ENCODE data around the gene ARMC9.

Gene ARMC9

DNA sequence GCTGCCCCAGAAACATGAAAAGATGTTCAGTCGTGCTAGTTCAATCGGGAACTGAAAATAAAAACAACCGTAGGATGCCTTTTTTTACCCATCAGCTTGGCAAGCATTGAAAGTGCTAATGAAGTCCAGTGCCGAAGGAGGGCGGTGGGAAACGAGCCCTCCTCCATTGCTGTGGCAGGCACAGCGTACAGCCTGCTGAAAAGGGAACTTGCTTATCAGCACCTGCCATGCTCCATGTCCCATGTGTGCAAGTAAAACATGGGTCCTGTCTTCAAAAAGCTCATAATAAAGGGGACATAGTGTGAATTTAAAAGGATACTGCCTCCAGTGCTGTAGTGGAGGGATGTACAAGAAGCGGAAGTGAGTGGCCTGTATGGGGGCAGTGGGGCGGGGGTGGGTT, 82.4 kb downstream of the ARMC9 start:
- peaks cover 8% of the 10 kb centered on the region for H3K36me3 ChIP-seq (ENCODE audit: control insufficient read depth, insufficient read depth, low read length)
- no peak overlapping the region for H3K9ac ChIP-seq (ENCODE audit: low read depth, low read length)
- H3K9me3 ChIP-seq (ENCODE audit: control insufficient read depth, insufficient read depth, low read length): no peaks in the 10 kb centered on the region
- no peaks in the 10 kb centered on the region for H3K27me3 ChIP-seq (ENCODE audit: control insufficient read depth, insufficient read depth, low read length)
- no peaks in the 10 kb centered on the region for H3K4me1 ChIP-seq (ENCODE audit: control insufficient read depth, insufficient read depth, low read length)
- no peak overlapping the region for H3K4me3 ChIP-seq (ENCODE audit: low read depth, low read length)

DNA sequence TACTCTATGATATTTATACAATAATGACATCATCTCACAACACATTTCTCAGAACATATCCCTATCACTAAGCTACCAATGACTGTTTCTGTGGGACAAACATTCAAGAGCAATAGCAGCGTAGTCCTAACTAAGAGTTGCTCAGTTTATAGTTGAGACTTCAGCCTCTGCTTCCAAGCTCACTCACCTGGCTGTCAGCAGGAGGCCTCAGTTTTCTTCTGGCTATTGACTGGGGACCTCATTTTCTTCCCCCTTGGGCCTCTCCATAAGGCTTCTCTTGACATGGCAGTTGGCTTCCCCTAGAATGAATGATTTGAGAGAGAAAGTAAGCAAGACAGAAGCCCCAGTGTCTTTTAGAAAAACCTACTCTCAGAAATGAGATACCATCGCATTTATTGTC, 85.9 kb downstream of the ARMC9 start:
- no peaks in the 10 kb centered on the region for H3K27me3 ChIP-seq (ENCODE audit: control insufficient read depth, insufficient read depth, low read length)
- peaks cover 10% of the 10 kb centered on the region for H3K36me3 ChIP-seq (ENCODE audit: control insufficient read depth, insufficient read depth, low read length)
- no peak overlapping the region for H3K9ac ChIP-seq (ENCODE audit: low read depth, low read length)
- H3K4me3 ChIP-seq (ENCODE audit: low read depth, low read length): no peak overlapping the region
- H3K4me1 ChIP-seq (ENCODE audit: control insufficient read depth, insufficient read depth, low read length): no peaks in the 10 kb centered on the region
- H3K9me3 ChIP-seq (ENCODE audit: control insufficient read depth, insufficient read depth, low read length): no peaks in the 10 kb centered on the region

DNA sequence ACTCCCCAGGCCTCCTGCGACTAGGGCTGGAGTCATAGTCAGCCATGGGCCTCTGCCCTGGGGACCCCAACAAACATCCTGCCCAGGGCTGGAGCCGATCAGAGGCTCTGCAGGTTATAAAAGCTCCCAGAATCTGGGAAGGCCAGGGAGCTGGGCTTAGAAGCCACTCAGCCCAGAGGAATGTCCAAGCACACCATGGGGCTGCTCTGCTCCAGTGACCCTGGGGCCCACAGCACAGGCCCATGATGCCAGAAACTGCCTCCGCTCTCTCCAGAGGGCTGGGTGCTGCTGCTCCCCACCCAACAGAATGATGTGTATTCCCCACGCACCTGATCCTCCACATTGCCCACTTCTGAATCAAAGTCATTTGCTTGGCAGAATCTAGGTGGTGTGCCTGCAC, 88.5 kb downstream of the ARMC9 start:
- H3K9me3 ChIP-seq (ENCODE audit: control insufficient read depth, insufficient read depth, low read length): no peaks in the 10 kb centered on the region
- no peaks in the 10 kb centered on the region for H3K4me1 ChIP-seq (ENCODE audit: control insufficient read depth, insufficient read depth, low read length)
- no peak overlapping the region for H3K4me3 ChIP-seq (ENCODE audit: low read depth, low read length)
- no peaks in the 10 kb centered on the region for H3K27me3 ChIP-seq (ENCODE audit: control insufficient read depth, insufficient read depth, low read length)
- H3K9ac ChIP-seq (ENCODE audit: low read depth, low read length): no peak overlapping the region
- H3K36me3 ChIP-seq (ENCODE audit: control insufficient read depth, insufficient read depth, low read length): peaks cover 6% of the 10 kb centered on the region

DNA sequence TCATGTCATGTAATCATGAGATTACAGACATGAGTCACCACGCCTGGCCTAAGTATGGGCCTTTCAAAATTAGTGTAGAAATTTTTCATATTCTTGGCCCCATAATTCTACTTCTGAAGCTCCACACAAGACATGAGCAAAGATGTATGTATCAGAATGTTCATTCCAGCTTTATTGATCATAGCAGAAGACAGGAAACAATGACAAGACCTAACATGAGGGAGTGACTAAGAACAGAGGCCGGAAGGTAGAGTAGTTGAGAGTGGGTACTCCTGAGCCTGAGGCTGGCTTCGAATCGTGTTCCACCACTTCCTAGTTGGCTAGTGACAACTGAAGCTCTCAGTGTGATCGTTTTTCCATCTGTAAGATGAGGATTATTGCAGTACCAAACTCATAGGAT, 89.3 kb downstream of the ARMC9 start:
- Histone ChIP-seq H3K36me3 (ENCODE audit: control insufficient read depth, insufficient read depth, low read length) (peaks cover 6% of the 10 kb centered on the region), H3K27me3 (ENCODE audit: control insufficient read depth, insufficient read depth, low read length) (no peaks in the 10 kb centered on the region), H3K4me3 (ENCODE audit: low read depth, low read length) (no peak overlapping the region), H3K9me3 (ENCODE audit: control insufficient read depth, insufficient read depth, low read length) (no peaks in the 10 kb centered on the region), H3K9ac (ENCODE audit: low read depth, low read length) (no peak overlapping the region), H3K4me1 (ENCODE audit: control insufficient read depth, insufficient read depth, low read length) (no peaks in the 10 kb centered on the region)

DNA sequence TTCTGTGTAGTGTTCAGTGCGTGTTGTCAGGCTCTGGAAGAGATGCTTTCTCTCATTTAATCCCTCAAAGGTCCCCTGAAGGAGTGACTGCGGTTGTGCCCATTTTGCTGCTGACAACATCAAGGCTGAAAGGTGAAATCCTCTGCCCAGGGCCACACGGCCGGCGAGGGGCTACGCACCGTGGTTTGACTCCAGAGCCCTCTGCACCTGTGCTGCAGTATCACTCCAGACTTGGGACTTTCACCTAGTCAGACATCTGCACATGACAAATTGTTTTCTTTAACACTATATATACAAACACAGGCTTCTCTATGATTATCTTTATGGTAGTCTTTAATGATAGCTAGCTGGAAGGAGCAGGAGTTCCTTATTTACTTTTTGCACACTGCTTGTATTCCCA, 90.2 kb downstream of the ARMC9 start:
- no peaks in the 10 kb centered on the region for H3K9me3 ChIP-seq (ENCODE audit: control insufficient read depth, insufficient read depth, low read length)
- H3K4me3 ChIP-seq (ENCODE audit: low read depth, low read length): no peak overlapping the region
- H3K27me3 ChIP-seq (ENCODE audit: control insufficient read depth, insufficient read depth, low read length): no peaks in the 10 kb centered on the region
- H3K36me3 ChIP-seq (ENCODE audit: control insufficient read depth, insufficient read depth, low read length): peaks cover 6% of the 10 kb centered on the region
- no peak overlapping the region for H3K9ac ChIP-seq (ENCODE audit: low read depth, low read length)
- no peaks in the 10 kb centered on the region for H3K4me1 ChIP-seq (ENCODE audit: control insufficient read depth, insufficient read depth, low read length)

DNA sequence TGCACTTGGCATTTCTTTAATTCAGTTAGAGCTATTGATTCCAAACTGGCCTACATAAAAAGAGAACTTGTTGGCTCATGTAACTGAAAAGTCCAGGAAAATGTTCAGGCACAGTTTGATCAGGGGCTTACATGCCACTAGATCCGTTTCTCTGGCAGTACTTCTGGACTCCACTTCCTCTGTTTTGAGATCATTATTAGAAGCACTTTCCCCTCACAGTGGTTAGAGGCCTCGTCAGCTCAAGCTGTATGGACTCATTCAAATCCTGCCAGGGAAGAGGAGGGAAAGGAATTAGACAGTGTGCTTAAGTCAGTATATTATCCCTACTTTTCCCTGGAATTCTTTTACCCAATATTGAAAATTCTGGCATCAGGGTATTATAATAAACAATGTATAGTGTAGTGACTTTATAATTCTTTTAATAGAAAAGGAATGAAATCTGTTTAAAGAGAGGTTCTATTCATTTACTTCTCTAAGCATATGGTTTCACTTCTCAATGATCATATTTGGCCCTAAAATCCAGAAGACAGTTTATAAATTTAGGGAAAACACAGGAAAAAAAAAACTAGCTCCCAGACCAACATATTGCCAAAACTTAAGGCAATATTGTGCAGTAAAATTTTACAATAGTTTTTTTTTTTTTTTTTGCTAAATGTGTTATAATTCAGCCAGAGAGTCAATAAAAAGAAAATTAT, 92.0 kb downstream of the ARMC9 start:
- Histone ChIP-seq H3K27me3 (ENCODE audit: control insufficient read depth, insufficient read depth, low read length) (no peaks in the 10 kb centered on the region), H3K9me3 (ENCODE audit: control insufficient read depth, insufficient read depth, low read length) (no peaks in the 10 kb centered on the region), H3K4me1 (ENCODE audit: control insufficient read depth, insufficient read depth, low read length) (no peaks in the 10 kb centered on the region), H3K9ac (ENCODE audit: low read depth, low read length) (no peak overlapping the region), H3K36me3 (ENCODE audit: control insufficient read depth, insufficient read depth, low read length) (peaks cover 6% of the 10 kb centered on the region), H3K4me3 (ENCODE audit: low read depth, low read length) (no peak overlapping the region)

DNA sequence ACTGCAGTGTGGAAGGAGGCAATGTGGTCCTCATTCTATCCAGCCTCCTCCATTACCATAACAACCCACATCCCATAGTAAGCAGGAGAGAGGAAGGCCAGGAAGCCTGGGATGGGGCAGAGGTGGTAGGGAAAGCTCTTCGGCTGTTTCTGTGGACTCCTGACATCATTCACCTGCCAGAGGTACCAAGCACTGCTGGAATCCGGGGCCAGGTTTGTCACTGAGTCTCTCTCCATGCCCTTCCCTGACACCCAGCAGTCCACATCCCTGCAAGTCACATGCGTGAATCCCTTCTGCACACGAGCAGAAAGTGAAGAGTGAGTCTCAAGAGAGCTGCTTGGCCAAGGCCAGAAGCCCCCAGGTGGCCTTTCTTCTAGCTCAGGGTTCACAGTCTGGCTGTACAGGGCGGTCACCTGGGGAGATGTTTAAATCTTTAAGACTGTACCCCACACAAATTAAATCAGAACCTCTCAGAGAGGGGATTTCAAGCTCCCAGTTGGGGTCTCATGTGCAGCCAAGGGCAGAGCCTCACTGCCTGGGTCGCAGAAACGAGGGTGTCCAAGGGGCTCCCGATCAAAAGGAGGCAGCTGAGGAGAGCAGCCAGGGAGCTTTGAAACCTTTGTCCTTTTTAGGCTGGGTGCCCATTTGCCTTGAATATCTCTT, 94.2 kb downstream of the ARMC9 start:
- Histone ChIP-seq H3K27me3 (ENCODE audit: control insufficient read depth, insufficient read depth, low read length) (no peaks in the 10 kb centered on the region), H3K4me3 (ENCODE audit: low read depth, low read length) (no peak overlapping the region), H3K9ac (ENCODE audit: low read depth, low read length) (no peak overlapping the region), H3K9me3 (ENCODE audit: control insufficient read depth, insufficient read depth, low read length) (no peaks in the 10 kb centered on the region), H3K4me1 (ENCODE audit: control insufficient read depth, insufficient read depth, low read length) (no peaks in the 10 kb centered on the region), H3K36me3 (ENCODE audit: control insufficient read depth, insufficient read depth, low read length) (peaks cover 3% of the 10 kb centered on the region)

DNA sequence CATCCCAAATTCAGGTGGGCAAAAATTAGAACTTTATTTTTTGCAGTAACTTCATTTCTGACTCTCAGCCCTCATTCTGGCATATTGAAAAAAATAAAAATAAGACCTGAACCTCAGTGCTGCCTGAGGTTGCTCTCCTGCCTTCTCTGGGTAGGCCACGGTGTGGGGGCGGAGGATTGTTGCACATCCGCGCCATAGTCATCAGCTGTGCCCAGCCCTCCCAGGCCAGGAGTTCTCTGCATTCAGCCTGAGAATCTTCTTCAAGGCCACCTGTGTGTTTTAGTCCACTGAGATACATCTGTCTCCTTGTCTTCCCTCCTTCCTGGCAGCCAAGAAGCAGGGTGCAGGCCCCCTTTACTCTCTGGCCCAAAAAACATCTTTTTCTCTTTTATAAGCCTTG, 94.7 kb downstream of the ARMC9 start:
- no peak overlapping the region for H3K4me3 ChIP-seq (ENCODE audit: low read depth, low read length)
- H3K9me3 ChIP-seq (ENCODE audit: control insufficient read depth, insufficient read depth, low read length): no peaks in the 10 kb centered on the region
- H3K36me3 ChIP-seq (ENCODE audit: control insufficient read depth, insufficient read depth, low read length): peaks cover 3% of the 10 kb centered on the region
- no peaks in the 10 kb centered on the region for H3K4me1 ChIP-seq (ENCODE audit: control insufficient read depth, insufficient read depth, low read length)
- no peak overlapping the region for H3K9ac ChIP-seq (ENCODE audit: low read depth, low read length)
- H3K27me3 ChIP-seq (ENCODE audit: control insufficient read depth, insufficient read depth, low read length): no peaks in the 10 kb centered on the region

DNA sequence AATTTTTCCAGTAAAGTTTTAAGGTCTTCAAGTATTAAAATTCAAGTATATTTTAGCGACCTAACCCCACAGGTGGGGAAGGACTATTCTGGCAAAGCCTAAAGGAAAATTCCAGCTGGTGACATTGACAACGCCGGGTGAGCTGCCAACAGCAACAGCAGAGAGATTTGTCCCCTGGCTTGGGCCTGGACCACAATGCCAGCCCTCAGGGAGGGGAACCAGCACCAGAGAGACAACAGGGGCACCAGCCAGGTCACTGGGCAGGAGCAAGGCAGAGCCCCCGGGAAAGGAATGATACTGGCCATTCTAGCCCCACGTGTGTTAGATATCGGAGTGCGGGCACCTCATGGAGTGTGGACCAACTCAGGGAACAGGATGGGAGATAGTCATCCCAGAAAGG, 95.7 kb downstream of the ARMC9 start:
- Histone ChIP-seq H3K9ac (ENCODE audit: low read depth, low read length) (no peak overlapping the region), H3K36me3 (ENCODE audit: control insufficient read depth, insufficient read depth, low read length) (no peaks in the 10 kb centered on the region), H3K9me3 (ENCODE audit: control insufficient read depth, insufficient read depth, low read length) (no peaks in the 10 kb centered on the region), H3K27me3 (ENCODE audit: control insufficient read depth, insufficient read depth, low read length) (no peaks in the 10 kb centered on the region), H3K4me3 (ENCODE audit: low read depth, low read length) (no peak overlapping the region), H3K4me1 (ENCODE audit: control insufficient read depth, insufficient read depth, low read length) (no peaks in the 10 kb centered on the region)

DNA sequence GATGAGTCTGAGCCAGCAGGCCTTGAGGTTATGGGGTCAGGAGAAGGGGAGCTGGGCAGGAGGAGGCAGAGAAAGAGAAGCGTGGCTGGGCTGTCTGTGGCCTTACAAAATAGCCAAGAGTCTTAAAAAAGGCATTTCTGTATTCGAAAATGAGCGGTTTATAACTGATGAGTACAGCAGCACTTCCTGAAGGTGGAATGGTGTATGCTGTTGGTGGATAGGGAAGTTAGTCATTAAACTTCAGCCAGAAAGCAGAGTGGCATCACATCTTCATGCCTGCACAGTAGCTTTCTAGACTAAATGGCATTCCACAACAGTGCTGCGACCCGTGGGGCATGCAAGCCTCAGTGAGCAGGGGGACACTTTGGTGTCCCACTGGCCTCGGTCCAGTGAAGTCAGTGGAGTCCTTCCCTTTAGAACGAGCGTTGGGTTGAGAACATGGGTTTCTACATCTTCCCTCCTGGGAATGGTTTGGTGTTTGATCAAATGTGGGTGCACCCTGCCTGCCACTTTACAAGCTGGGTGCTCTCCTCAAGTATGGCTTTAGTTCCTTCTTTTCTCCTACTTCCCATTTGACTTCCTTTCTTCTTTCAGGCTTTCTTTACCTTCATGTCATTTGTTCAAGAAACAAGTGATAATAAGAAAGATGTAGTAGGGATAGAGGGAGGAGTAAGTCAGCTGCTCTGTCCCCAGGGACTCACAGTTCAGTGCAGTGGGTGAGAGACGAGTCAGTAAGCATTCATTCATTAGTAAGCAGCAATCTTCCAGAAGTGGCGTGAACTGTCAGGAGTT, 96.3 kb downstream of the ARMC9 start:
- H3K9me3 ChIP-seq (ENCODE audit: control insufficient read depth, insufficient read depth, low read length): no peaks in the 10 kb centered on the region
- no peak overlapping the region for H3K4me3 ChIP-seq (ENCODE audit: low read depth, low read length)
- H3K4me1 ChIP-seq (ENCODE audit: control insufficient read depth, insufficient read depth, low read length): no peaks in the 10 kb centered on the region
- no peaks in the 10 kb centered on the region for H3K36me3 ChIP-seq (ENCODE audit: control insufficient read depth, insufficient read depth, low read length)
- H3K27me3 ChIP-seq (ENCODE audit: control insufficient read depth, insufficient read depth, low read length): no peaks in the 10 kb centered on the region
- no peak overlapping the region for H3K9ac ChIP-seq (ENCODE audit: low read depth, low read length)

DNA sequence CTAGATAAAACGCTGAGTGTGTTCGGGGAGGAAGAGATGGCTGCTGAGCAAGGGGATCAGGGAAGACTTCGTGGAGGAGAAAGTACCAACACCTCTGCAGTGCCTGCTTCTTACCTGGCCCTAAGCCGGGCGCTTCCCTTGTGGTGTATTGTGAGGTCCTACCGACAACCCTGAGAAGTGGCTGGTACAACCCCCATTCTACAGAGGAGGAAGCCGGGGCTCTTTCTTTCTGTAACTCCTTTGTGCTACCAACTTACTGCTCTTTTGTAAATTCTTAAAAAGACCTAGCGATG, 96.9 kb downstream of the ARMC9 start:
- Histone ChIP-seq H3K36me3 (ENCODE audit: control insufficient read depth, insufficient read depth, low read length) (no peaks in the 10 kb centered on the region), H3K27me3 (ENCODE audit: control insufficient read depth, insufficient read depth, low read length) (no peaks in the 10 kb centered on the region), H3K4me3 (ENCODE audit: low read depth, low read length) (no peak overlapping the region), H3K9me3 (ENCODE audit: control insufficient read depth, insufficient read depth, low read length) (no peaks in the 10 kb centered on the region), H3K4me1 (ENCODE audit: control insufficient read depth, insufficient read depth, low read length) (no peaks in the 10 kb centered on the region), H3K9ac (ENCODE audit: low read depth, low read length) (no peak overlapping the region)

DNA sequence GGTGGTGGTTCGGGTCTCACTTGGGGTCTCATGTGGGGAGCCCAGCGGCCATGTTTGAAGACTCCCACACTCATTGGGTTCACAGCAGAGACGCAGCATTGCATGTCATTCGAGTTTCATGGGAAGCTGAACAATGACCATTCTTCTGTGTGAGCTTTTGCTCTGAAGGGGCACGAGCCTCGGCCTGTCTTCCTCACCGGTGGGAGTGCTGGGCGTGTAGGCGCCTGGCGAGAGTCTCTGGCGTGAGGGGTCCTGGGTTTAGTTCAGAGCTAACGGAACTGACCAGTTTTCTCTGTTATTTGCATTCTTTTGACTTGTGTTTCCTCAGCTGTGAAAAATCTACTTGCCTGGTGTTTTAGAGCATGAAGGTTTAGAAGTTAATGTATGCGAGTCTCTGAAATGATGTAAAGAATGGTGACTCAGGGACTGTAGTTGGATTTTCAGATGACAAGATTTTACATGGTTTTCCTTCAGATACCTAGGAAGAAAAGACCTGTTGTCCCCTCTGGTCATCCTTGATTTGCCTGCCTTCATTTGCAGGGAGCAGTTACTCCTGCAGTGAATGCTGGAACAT, 98.1 kb downstream of the ARMC9 start:
- Histone ChIP-seq H3K9ac (ENCODE audit: low read depth, low read length) (no peak overlapping the region), H3K36me3 (ENCODE audit: control insufficient read depth, insufficient read depth, low read length) (no peaks in the 10 kb centered on the region), H3K9me3 (ENCODE audit: control insufficient read depth, insufficient read depth, low read length) (no peaks in the 10 kb centered on the region), H3K27me3 (ENCODE audit: control insufficient read depth, insufficient read depth, low read length) (no peaks in the 10 kb centered on the region), H3K4me1 (ENCODE audit: control insufficient read depth, insufficient read depth, low read length) (no peaks in the 10 kb centered on the region), H3K4me3 (ENCODE audit: low read depth, low read length) (no peak overlapping the region)
